DND-41 (cell line): Measurements from ENCODE around the gene PLEKHO1.

Experiments used
- EZH2 ChIP-seq: IDR thresholded peaks from 3 replicates; pipeline ENCODE4 v1.6.1; 2012; ENCODE audit warnings: borderline replicate concordance, low read depth, mild to moderate bottlenecking, moderate library complexity, low read length, inconsistent platforms; ENCODE audit not compliant: severe bottlenecking
- TF ChIP-seq, protein P1 (sequence below): IDR thresholded peaks from 2 replicates; pipeline ENCODE4 v1.5.1; 2012; ENCODE audit warnings: borderline replicate concordance, low read length, moderate library complexity, mild to moderate bottlenecking; ENCODE audit not compliant: poor library complexity, severe bottlenecking; ENCODE audit errors: extremely low read depth

DNA sequence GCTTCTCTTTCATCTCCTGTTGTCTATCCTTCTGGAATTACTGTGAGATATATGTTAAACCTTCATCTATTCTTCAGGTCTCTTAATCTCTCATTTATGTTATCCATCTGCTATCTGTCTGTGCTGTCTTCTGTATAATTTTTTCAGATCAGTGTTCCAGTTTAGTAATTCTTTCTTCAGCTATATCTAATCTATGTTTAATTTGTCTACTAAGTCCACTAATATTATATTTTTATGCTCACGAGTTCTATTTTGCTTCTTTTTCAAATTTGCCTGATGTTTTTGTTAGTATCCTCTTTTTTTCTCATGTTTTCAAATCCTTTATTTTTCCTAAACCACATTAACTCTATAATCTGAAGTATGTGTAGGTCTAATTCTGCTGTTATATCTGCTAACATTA lies 34.6 kb upstream of the PLEKHO1 start:
- TF ChIP-seq, protein P1, sequence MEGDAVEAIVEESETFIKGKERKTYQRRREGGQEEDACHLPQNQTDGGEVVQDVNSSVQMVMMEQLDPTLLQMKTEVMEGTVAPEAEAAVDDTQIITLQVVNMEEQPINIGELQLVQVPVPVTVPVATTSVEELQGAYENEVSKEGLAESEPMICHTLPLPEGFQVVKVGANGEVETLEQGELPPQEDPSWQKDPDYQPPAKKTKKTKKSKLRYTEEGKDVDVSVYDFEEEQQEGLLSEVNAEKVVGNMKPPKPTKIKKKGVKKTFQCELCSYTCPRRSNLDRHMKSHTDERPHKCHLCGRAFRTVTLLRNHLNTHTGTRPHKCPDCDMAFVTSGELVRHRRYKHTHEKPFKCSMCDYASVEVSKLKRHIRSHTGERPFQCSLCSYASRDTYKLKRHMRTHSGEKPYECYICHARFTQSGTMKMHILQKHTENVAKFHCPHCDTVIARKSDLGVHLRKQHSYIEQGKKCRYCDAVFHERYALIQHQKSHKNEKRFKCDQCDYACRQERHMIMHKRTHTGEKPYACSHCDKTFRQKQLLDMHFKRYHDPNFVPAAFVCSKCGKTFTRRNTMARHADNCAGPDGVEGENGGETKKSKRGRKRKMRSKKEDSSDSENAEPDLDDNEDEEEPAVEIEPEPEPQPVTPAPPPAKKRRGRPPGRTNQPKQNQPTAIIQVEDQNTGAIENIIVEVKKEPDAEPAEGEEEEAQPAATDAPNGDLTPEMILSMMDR, result no peak
- TF ChIP-seq EZH2, result no peak
